LoVo (cell line): ENCODE data around the gene SLC25A45.
"Not testable (repeated sequence)": the region's sequence is repeated elsewhere in the genome, so short reads cannot be mapped to it uniquely, and the experiment has no call there.

Experiments used
- DNase-seq: peaks from one replicate; pipeline ENCODE4 v3.0.0-alpha.2; 2016; ENCODE audit warnings: low spot score

SLC25A45 gene

DNA sequence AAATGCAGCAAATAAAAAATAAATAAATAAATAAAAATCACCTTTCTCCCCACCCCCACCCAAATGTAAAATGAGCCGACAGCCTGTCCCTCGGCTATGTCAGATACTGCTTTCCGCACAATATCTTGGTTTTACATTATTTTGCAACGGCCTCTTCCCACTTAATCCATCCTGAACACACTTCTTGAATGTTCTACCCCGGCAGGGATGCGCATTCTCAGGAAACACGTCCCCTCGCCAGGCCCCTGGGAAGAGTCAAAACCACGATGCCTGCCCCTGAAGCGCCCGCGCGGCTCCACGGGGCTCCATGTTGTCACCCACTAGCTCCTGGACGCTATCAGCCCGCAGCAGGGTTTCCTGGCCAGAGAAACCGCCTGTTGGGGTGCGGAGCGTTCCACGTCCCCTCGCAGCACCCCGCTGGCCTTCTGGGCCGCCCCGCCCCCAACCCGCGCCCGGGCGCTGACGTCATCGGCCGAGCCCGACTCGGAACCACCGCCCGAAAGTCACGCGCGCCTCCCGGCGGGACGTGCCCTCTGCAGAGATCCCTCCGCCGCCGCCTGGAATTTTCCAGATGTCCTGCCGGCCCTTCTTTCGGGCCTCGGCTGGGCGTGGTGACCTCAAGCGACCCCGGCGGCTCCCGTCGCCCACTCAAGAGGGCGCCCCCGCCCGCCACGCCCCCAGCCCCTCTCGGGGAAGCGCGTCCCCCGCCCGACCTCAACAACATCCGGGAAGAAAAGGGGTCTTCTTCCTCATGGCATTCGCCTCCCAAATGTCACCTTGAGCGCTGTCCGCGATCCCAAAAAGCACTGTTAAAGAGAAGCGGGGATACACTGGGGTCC is 39.6 kb upstream of the SLC25A45 start:
- DNase-seq = peak; percentile 96

- DNase-seq = peak; percentile 96
Observed at GRCh38 chr11:65420979-65421793, 38.7 kb upstream of the SLC25A45 start.

DNA sequence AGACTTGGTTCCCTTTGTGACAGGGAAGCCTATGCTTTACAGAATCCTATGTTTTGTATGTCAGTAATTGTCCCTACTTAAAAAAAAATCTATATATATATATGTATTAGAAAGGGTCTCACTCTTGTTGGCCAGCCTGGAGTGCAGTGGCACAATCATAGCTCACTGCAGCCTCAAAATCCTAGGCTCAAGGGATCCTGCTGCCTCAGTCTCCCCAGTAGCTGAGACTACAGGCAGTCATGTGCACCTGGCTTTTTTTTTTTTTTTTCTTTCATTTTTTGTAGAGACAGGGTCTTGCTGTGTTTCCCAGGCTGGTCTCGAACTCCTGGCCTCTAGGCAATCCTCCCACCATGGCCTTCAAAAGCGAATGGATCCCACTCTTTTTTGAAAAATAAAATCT is 38.1 kb upstream of the SLC25A45 start:
- no peak for DNase-seq

- peak; percentile 95 for DNase-seq
Observed at GRCh38 chr11:65419772-65420481, 37.5 kb upstream of the SLC25A45 start.

DNA sequence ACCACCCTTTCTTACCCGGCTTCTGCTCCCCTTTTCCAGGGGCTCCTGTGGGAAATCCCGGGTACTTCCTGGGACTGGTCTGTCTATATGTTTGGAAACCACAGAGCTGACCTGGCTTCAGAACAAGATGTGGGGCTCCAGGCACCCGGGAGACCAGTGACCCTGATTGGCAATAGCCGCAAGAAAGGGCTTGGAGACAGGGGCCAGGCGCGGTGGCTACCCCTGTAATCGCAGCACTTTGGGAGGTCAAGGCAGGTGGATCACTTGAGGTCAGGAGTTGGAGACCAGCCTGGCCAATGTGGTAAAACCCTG is 37.0 kb upstream of the SLC25A45 start:
- no peak for DNase-seq

GRCh38 chr11:65418681-65419459 is 36.4 kb upstream of the SLC25A45 start:
- DNase-seq = peak; percentile 93

DNA sequence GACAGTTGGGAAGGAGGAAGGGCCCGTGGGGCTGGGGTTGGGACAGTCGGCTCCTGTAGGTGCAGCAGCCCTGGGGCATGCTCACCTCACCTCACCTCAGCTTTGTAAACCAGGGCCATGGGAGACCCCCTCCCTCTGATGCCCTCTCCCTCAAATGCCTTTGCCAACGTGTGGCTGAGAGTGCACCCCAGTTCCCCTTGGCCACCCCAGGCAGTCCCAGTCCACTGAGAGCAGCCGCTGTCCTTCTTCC is 35.9 kb upstream of the SLC25A45 start:
- no peak for DNase-seq

GRCh38 chr11:65417702-65418430 is 35.4 kb upstream of the SLC25A45 start:
- no peak for DNase-seq

DNA sequence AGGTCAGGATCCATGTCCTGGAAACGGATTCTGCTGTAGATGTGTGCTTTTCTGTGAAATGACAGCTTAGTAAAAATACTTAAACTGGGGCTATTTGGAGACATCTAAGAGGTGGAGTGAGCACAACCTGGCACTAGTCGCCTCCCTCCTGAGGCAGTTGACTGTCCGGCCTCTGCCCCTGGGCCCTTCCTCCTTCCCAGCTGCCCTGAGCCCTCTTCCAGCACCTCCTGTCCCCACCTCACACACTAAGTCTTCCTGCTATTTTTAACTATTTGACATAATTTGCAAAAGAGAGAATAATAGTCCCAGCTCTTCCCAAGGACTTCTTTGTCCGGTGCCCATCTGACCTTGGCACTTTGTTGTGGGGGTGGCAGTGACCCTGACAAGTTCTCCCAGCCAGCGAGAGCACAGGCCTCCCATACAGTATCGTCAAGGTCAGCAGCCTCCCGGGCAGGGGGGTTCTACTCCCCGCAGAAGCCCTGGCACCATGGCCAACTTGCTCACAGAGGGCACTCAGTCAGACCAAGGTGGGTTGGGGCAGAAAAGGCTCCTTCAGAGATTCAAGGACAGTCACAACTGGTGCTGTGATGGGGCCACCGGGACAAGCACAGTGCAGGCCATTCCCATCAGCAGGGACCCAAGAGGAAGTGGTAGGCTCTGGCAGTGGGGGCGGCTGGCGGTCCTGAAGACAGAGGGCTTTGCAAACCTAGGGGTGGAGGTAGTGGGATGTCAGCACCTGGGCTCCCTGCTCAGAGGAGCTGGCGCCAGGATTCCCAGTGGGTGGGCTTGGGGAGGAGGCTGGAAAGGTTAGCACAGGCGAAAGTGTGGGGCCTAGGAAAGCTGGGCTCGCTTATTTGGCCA is 34.6 kb upstream of the SLC25A45 start:
- peak; percentile 36 for DNase-seq

DNA sequence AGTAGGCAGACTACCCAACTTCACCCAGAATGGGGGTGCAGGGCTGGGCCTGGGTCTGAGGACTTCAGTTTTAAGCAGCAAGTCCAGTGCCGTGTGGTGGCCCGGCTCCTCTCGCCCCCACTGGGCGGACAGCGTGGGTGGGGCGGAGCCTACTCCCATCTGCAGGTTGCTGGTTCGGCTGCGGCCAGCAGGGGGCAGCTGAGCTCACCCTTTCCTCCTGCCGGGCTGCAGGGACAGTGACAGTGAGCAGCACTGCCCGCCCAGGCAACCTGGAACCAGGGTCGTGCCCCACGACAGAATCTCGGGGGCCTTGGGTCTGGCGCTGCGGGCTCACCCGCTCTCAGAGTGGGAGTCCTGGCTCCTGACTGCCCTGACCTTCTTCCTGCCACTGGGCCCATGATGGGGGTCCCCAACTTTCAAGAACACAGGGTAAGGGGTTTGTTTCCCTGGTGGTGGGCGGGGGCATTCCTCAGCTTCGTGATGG is 33.9 kb upstream of the SLC25A45 start:
- peak; percentile 91 for DNase-seq

- DNase-seq = no peak
Observed at GRCh38 chr11:65415499-65416340, 33.3 kb upstream of the SLC25A45 start.

GRCh38 chr11:65414776-65415498 is 32.5 kb upstream of the SLC25A45 start:
- DNase-seq = no peak

DNA sequence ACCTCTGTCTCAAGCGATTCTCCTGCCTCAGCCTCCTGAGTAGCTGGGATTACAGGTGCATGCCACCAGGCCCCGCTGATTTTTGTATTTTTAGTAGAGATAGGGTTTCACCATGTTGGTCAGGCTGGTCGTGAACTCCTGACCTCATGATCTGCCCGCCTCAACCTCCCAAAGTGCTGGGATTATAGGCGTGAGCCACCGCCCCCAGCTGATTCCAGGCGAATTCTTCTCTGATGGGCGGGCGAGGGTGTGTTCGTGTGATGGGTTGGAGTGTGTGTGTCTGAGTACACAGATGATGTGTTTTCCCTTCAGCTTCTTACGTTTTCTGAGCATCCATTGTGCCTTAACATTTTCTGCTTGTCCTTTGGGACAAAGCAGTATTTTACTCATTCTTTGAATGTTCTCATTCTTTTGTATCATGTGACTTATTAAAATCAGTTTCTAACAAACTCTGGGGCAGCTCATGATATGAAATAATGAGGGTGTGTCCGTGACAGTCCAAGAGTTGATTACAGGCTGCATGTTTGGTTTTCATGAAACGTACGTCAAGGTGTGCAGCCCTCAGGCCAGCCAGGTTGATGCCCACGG is 30.7 kb upstream of the SLC25A45 start:
- DNase-seq = not testable (repeated sequence)

DNA sequence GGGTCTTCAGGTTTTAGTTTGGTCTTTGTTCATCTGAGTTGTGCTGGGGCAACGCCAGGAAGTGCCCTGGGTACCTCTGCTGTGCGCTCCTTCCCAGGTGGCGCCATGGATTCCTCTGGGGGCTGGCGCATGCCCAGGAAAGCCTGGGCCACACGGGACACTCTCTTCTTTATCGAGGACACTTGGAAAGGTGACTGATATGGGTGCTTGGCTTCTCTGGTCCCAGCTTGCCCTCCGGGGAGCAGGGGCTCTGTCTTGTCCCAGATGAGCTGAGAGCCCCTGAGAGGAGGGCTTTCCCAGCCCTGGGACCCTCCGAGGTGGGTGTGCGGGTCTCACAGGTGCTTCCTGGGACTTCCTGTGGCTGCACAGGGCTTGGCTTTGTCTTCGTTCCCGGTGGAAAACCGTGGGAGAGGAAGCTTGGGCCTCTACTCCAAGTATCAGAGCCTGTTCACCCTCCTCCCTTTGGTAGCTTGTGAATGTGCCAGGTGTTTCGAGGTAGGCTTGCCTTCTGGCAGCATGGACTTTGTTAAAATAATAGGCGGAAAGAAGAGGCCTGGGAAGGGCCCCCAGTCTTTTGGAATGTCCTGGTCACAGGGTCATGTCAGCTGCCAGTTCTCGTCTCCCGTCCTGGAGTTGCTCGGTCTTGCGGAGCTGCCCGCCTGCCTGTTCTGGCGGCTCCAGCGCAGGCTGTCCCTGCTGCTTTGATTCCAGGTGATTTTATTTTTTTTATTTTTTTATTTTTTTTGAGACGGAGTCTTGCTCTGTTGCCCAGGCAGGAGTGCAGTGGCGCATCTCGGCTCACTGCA is 30.0 kb upstream of the SLC25A45 start:
- DNase-seq = no peak

DNA sequence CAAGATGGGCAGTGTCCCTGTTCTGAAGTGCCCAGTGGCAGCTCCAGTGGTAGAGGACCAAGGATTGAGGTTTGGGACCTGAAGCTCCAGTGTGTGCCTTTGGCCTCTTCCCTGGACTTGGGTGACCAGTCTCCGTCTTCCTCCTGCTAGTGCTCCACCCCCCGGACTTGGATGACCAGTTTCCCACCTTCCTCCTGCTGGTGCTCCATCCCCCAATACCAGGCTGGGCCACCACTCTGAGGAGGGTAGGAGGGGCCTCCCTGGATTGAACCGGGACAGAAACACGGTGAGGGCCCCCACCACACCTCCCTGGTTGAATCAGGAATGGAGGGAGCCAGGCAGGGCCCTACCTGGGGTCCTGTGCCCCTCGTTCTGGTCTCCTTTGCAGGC is 29.2 kb upstream of the SLC25A45 start:
- no peak for DNase-seq

- DNase-seq = no peak
Observed at GRCh38 chr11:65410936-65411680, 28.7 kb upstream of the SLC25A45 start.
